HG03469 (cell line): Measurements from ENCODE around the gene MAPK8IP3.
A peak's percentile ranks its signal among the peaks of the same experiment; 100 is the strongest.

Source experiments
- ATAC-seq: cut with Tn5 transposase; IDR thresholded peaks from one replicate; pipeline ENCODE4 v1.9.1; 2021; ENCODE audit warnings: mild to moderate bottlenecking, moderate library complexity, moderate number of reproducible peaks; ENCODE audit not compliant: unreplicated experiment

Gene MAPK8IP3

GRCh38 chr16:1771864-1772361 is 65.9 kb downstream of the MAPK8IP3 start:
- ATAC-seq = no peak

DNA sequence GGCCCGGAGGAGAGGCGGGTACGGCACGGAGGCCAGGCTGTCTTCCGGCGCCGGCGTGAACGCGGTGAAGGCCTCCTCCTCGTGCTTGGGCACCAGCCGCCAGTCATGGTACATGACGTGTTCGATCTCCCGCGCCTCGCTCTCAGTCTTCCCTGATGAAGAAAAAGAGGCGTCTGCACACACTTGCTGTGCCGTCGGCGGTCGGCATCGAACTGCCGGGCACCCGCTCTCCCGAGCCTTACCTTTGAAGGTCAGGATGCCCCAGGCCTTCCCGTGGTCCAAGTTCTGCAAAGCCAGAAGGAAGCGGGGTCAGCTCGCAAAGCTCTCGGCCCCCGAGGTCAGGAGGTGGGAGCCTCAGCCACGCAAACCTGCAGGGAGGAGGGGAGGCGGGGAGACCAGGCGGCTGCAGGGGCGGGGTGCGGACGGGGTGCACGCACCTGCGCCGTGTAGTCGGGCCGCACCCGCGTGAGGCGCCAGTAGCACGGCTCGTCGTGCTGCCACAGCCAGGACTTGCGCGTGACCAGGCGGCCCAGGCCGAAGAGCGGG is 66.4 kb downstream of the MAPK8IP3 start, which contains the start of gene EME2:
TSS of gene EME2 (plus strand) at position 449 of the 546 bp plus-strand sequence. CDS start 418 bp downstream, outside the sequence.
- ATAC-seq = no peak

DNA sequence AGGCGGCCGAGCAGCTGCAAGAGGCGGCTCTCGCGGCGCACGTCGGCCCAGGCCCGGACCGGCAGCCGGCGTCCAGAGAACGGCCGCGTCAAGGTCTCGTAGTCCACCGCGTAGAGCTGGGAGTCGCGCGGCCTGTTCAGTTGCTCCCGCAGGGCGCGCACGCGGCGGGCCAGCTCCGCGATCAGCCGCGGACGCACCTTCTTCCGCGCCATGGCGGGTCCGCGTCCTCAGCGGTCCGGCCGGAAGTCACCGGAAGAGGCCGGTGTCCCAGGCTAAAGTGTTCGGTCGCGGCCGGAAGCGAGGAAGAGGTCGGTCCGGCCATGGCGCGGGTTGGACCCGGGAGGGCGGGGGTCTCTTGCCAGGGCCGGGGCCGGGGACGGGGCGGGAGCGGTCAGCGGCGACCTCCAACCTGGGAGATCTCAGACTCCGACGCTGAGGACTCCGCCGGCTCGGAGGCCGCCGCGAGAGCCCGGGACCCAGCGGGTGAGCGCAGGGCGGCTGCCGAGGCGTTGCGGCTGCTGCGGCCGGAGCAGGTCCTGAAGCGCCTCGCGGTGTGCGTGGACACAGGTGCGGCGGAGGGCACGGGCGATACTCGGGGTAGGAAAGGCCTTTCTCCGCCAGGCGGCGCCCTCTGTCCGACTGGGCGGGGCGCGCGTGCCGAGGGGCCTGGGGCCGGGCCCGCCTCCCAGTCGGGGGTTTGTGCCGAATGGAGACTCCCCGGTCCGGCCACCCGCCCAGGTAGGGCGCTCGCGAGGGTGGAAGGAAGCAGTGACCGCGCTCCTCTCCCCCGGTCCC is 67.1 kb downstream of the MAPK8IP3 start, which contains the start of gene MRPS34:
TSS of gene MRPS34 (minus strand) at position 227 of the 795 bp plus-strand sequence. CDS start at position 212, 15 bp downstream.
- no peak for ATAC-seq

GRCh38 chr16:1773703-1774447 is 67.9 kb downstream of the MAPK8IP3 start:
- ATAC-seq = no peak

GRCh38 chr16:1774448-1774780 is 68.4 kb downstream of the MAPK8IP3 start:
- no peak for ATAC-seq

DNA sequence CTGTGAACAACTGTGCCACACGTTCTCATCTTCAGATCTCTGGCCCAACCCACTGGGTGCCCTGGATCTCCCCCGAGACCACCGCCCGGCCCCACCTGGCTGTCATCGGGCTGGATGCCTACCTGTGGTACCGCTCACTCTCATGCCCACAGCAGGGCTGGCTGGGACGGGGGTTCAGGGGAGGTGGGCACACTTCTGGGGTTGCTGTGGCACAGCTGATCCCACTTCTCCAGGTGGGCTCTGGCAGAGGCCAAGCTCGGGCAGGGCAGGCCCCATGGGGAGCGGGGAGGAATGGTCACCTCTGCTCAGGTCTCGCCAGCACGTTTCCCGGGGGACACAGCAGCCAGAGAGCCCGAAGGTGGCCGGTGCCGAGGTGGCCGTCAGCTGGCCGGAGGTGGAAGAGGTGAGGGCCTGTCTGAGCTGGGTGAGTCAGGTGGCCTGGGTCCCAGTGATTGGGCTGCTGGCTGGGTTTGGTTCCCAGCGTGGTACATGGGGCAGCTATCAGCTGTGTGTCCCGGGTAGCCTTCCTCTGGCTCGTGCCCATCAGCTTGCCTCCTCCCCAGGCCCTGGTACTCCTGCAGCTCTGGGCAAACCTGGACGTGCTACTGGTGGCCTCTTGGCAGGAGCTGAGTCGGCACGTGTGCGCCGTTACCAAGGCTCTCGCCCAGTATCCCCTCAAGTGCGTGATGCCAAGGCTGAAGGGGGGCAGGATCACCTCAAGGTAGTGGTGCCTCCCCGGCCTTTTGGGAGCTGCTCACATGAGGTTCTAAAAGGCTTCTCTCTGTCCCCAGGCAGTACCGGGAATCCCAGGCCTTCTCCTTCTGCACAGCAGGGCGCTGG is 69.2 kb downstream of the MAPK8IP3 start:
- ATAC-seq = no peak

GRCh38 chr16:1775846-1776671 is 70.1 kb downstream of the MAPK8IP3 start:
- ATAC-seq = no peak

DNA sequence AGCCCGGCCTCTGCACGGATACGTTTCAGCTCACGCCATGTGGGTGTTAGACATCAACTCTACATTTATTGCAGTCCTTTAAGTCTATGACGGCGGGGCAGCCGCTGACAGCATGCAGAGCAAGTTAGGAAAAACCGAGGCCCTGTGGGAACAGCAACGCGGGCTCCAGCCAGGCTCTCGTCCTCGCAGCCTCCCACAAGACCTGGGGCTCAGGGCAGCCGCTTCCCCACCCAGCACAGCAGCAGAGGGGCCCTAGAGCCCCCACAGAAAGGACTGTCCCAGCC is 70.6 kb downstream of the MAPK8IP3 start:
- no peak for ATAC-seq

- ATAC-seq = no peak
Observed at GRCh38 chr16:1776991-1777374, 71.0 kb downstream of the MAPK8IP3 start.

- ATAC-seq = no peak
Observed at GRCh38 chr16:1777375-1778199, 71.6 kb downstream of the MAPK8IP3 start.

DNA sequence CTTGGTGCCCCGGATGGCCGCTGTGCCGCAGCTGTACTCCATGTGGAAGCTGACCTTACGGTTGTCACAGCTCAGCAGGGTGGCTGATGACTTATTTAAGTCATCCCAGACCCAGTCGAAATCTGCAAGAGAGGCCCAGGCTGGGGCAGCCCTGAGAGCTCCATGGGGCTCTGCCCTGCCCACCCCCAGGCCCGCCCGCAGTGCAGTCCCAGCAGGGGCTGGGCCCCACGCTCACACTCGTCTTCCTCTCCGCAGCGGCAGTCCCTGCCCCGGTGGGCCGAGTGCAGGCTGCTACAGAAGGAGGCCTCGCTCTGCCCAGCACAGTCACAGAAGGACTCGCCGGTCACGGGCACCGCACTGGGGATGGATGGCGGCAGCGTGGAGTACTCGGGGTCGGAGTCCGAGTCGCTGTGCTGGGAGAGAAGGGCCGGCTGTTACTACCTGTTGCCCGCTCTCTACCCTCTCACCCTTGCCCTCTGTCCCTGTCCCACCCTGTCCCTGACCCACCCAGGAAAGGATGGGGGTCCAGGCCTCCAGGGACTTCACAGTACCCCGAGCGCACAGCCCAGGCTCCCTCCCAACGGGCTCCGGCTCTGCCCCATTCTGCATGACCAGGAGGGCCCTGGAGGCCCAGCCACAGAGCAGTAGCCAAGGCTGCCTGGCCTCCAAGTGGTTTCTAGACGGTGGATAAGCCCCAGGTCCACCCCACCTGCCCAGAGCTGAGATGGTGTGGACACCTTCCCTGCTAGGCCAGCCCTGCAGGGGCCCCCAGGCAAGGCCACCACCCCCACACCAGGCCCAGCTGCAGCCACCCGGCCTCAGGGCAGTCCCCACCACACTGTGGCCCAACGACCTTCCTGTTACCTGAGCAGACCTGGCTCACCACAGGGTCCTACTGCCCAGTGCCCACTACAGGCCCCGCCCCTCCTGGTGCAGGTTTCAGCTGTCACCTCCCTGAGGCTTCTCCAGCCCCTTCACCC is 72.5 kb downstream of the MAPK8IP3 start:
- ATAC-seq = no peak

DNA sequence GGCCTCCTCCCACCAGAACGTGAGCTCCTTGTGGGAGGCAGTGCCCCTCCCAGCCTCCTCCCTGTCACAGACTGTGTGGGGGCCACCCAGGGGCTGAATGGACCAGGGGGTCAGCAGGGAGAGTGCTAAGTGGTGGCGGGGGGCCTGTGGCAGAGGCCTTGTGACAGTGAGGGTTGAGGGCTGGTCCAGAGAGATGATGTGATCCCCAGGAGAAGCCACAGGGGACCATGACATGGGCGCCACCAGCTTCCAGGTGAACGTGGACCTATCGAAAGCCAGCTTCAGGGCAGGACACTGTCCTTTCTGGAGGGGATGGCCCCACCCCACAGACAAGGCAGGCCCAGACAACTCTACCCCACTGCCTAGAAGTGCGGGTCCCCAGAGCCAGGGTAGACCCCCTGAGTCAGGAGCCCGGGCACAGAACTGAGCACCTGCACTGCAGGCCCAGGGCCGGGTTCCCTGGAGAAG is 73.3 kb downstream of the MAPK8IP3 start:
- no peak for ATAC-seq

GRCh38 chr16:1779741-1780676 is 74.0 kb downstream of the MAPK8IP3 start:
- ATAC-seq = no peak

GRCh38 chr16:1780677-1781072 is 74.7 kb downstream of the MAPK8IP3 start:
- no peak for ATAC-seq

GRCh38 chr16:1781254-1781653 is 75.3 kb downstream of the MAPK8IP3 start:
- no peak for ATAC-seq

DNA sequence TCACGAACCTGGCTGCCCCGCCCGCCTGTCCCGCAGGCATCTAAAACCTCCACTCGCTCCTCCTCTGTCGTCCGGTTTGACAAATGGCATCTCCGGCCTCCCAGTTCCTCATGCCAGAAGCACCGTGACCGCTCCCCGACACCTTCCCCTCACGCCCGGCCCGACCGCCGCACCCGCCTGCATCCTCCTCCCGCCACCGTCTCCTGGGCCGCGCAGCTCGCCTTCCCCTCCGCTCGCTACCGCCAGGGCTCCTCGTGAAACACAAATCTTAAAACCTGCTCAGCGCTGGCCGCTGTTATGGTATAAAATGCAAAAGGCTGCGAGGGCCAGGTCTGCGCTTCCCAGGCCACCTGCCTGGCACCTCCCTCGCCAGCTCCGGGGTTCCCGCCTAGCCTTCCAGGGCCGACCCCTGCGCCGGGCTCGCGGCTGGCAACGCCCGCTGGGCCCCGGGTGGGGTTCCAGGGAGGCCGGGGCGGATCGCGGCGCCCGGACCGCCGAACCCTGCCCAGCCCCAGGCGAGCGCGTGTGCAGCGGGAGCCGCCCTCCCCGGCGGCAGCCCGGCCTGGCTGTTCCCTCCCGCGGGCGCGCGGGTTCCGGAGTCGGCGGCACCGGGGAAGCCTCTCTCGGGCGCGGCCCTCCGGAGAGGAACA is 75.9 kb downstream of the MAPK8IP3 start:
- peak; percentile 7 for ATAC-seq
